HCT116 (cell line): Measurements from ENCODE around the gene RTKN2. TPM values are rescaled to one million over a fixed set of nuclear protein-coding genes. Genes with fewer than 3 reads are reported as not detected.

Experiments used
- ATAC-seq: fragments of 200-7000 bp; cut with Tn5 transposase; 2 replicates; pipeline ENCODE4 v1.9.1; 2020; ENCODE audit warnings: mild to moderate bottlenecking, moderate library complexity
- BruUV-seq: library from RNA; stranded (reverse); fragments of 400-500 nt; replicated peaks from 2 replicates; lab custom pipeline; 2021; lab: Mats Ljungman, UMichigan
- CTCF ChIA-PET: fragments of 300-600 bp; sonication (Branson Sonifier 250); formaldehyde crosslinking; loops from one replicate; lab custom pipeline; 2021; ENCODE audit warnings: antibody characterized with exemption; lab: Charles Lee
- POLR2A ChIA-PET: fragments of 300-600, 350-600 bp; sonication (Branson Sonifier 250); formaldehyde crosslinking; loops from one replicate; lab custom pipeline; 2021; ENCODE audit warnings: antibody characterized with exemption; lab: Charles Lee
- RAD21 ChIA-PET, 2 experiments: fragments of 300-600 bp; sonication (Branson Sonifier 250); formaldehyde crosslinking; loops; one replicate each; lab custom pipeline; 2023; ENCODE audit warnings: low total read pairs in 2 of 2; ENCODE audit not compliant: uncharacterized antibody in 2 of 2, unreplicated experiment in 2 of 2, low non-redundant PET in 1 of 2; lab: Charles Lee
- DNase-seq: peaks from one replicate; pipeline ENCODE4 v3.0.0-alpha.2; 2010; ENCODE audit warnings: low read depth, low spot score
- H2AFZ ChIP-seq: fragments of 200-600 bp; shearing (Covaris generic), sonication (generic); 2 replicates; pipeline ENCODE4 v1.6.1; 2017; ENCODE audit warnings: low read depth, mixed run types, mixed read lengths, antibody characterized with exemption, low read length; ENCODE audit not compliant: poor library complexity, severe bottlenecking
- H3K27ac ChIP-seq: 2 replicates; pipeline ENCODE4 v1.5.1; 2012; ENCODE audit warnings: low read depth, low read length
- H3K27me3 ChIP-seq: fragments of 200-600 bp; sonication (generic); 2 replicates; pipeline ENCODE4 v1.6.1; 2016; ENCODE audit warnings: mixed run types, low read length, mixed read lengths; ENCODE audit not compliant: insufficient read depth
- H3K36me3 ChIP-seq, 2 experiments: fragments of 200-500 bp in 1 of 2; fragments of 200-600 bp in 1 of 2; sonication (Bioruptor generic) in 1 of 2; sonication (generic) in 1 of 2; 2 replicates each; pipeline versions ENCODE4 v1.5.1 to v1.6.1; 2014 to 2016; ENCODE audit warnings: low read length in 2 of 2, inconsistent platforms in 1 of 2, mixed read lengths in 1 of 2, mixed run types in 1 of 2; ENCODE audit not compliant: insufficient read depth in 2 of 2, control insufficient read depth in 1 of 2
- H3K4me1 ChIP-seq, 2 experiments: fragments of 200-600 bp in 1 of 2; sonication (generic) in 1 of 2; 2 replicates each; pipeline versions ENCODE4 v1.5.1 to v1.6.1; 2012 to 2017; ENCODE audit warnings: low read length in 2 of 2, inconsistent platforms in 1 of 2, mild to moderate bottlenecking in 1 of 2, mixed read lengths in 1 of 2, mixed run types in 1 of 2, moderate library complexity in 1 of 2; ENCODE audit not compliant: insufficient read depth in 2 of 2, control insufficient read depth in 1 of 2
- H3K4me2 ChIP-seq: fragments of 200-600 bp; sonication (generic); 2 replicates; pipeline ENCODE4 v1.6.1; 2017; ENCODE audit warnings: mixed run types, low read length, mixed read lengths
- H3K4me3 ChIP-seq, 2 experiments: fragments of 200-600 bp in 1 of 2; sonication (generic) in 1 of 2; replicated peaks in 1 of 2; 2 replicates each; pipeline ENCODE4 v1.5.1; 2011 to 2016; ENCODE audit warnings: low read length in 2 of 2, control low read depth in 1 of 2, low read depth in 1 of 2, mild to moderate bottlenecking in 1 of 2, mixed read lengths in 1 of 2, mixed run types in 1 of 2
- H3K79me2 ChIP-seq: fragments of 200-600 bp; sonication (generic); 2 replicates; pipeline ENCODE4 v1.6.1; 2017; ENCODE audit warnings: mild to moderate bottlenecking, mixed run types, low read length, moderate library complexity, mixed read lengths; ENCODE audit not compliant: insufficient read depth
- H3K9ac ChIP-seq: fragments of 200-600 bp; sonication (generic); 2 replicates; pipeline ENCODE4 v1.6.1; 2016; ENCODE audit warnings: low read length, mixed read lengths
- H3K9me2 ChIP-seq: fragments of 200-600 bp; sonication (generic), shearing (Covaris generic); 2 replicates; pipeline ENCODE4 v1.6.1; 2017; ENCODE audit warnings: mixed run types, mild to moderate bottlenecking, moderate library complexity; ENCODE audit not compliant: insufficient read depth
- H3K9me3 ChIP-seq, 2 experiments: fragments of 200-500 bp in 1 of 2; fragments of 200-600 bp in 1 of 2; sonication (Bioruptor generic) in 1 of 2; sonication (generic) in 1 of 2; 2 replicates each; pipeline ENCODE4 v1.6.1; 2014 to 2017; ENCODE audit warnings: low read length in 2 of 2, mixed read lengths in 2 of 2, inconsistent platforms in 1 of 2, low read depth in 1 of 2, mild to moderate bottlenecking in 1 of 2, mixed run types in 1 of 2, moderate library complexity in 1 of 2; ENCODE audit not compliant: control insufficient read depth in 1 of 2, insufficient read depth in 1 of 2
- H4K20me1 ChIP-seq: fragments of 200-600 bp; sonication (generic), shearing (Covaris generic); 2 replicates; pipeline ENCODE4 v1.6.1; 2017; ENCODE audit warnings: mixed run types, mild to moderate bottlenecking, moderate library complexity; ENCODE audit not compliant: insufficient read depth
- CBX3 ChIP-seq: IDR thresholded peaks from 2 replicates; pipeline ENCODE4 v1.6.1; 2012; ENCODE audit warnings: low read depth
- CEBPB ChIP-seq: IDR thresholded peaks from 2 replicates; pipeline ENCODE4 v1.6.1; 2012; ENCODE audit warnings: low read depth
- EGR1 ChIP-seq: IDR thresholded peaks from 2 replicates; pipeline ENCODE4 v1.6.1; 2012; ENCODE audit warnings: low read depth
- EZH2 ChIP-seq: fragments of 200-600 bp; sonication (generic); IDR thresholded peaks from 2 replicates; pipeline ENCODE4 v1.6.1; 2017; ENCODE audit warnings: antibody characterized with exemption, mixed run types
- EZH2phosphoT487 ChIP-seq: fragments of 200-600 bp; IDR thresholded peaks from 2 replicates; pipeline ENCODE4 v1.6.1; 2018; ENCODE audit warnings: antibody characterized with exemption, borderline replicate concordance
- FOSL1 ChIP-seq: IDR thresholded peaks from 2 replicates; pipeline ENCODE4 v1.6.1; 2012; ENCODE audit warnings: low read depth
- JUND ChIP-seq: IDR thresholded peaks from 2 replicates; pipeline ENCODE4 v1.6.1; 2012
- RAD21 ChIP-seq: IDR thresholded peaks from 2 replicates; pipeline ENCODE4 v1.6.1; 2012; ENCODE audit warnings: low read depth, mild to moderate bottlenecking
- SIN3A ChIP-seq: IDR thresholded peaks from 2 replicates; pipeline ENCODE4 v1.6.1; 2012; ENCODE audit warnings: low read depth
- SRF ChIP-seq: IDR thresholded peaks from 2 replicates; pipeline ENCODE4 v1.6.1; 2012; ENCODE audit warnings: low read depth
- TCF7L2 ChIP-seq: IDR thresholded peaks from 2 replicates; pipeline ENCODE4 v1.7.0; 2011; ENCODE audit warnings: borderline replicate concordance, inconsistent platforms; ENCODE audit not compliant: insufficient read depth, insufficient read length; ENCODE audit errors: extremely low read depth
- YY1 ChIP-seq: IDR thresholded peaks from 2 replicates; pipeline ENCODE4 v1.6.1; 2011; ENCODE audit warnings: low read length, low read depth, moderate library complexity, mild to moderate bottlenecking; ENCODE audit not compliant: insufficient replicate concordance; ENCODE audit errors: extremely low read depth
- ZFX ChIP-seq: fragments of 450-650 bp; IDR thresholded peaks from 2 replicates; pipeline ENCODE4 v1.6.1; 2017
- ZNF274 ChIP-seq: fragments of 200-500 bp; sonication (Bioruptor generic); IDR thresholded peaks from 2 replicates; pipeline ENCODE4 v1.6.1; 2014; ENCODE audit warnings: mild to moderate bottlenecking, low read depth, low read length, inconsistent platforms
- intact Hi-C: fragments of 100-400 bp; cut with micrococcal nuclease; formaldehyde crosslinking; loops from 2 replicates; pipeline ENCODE4 v1.10.0; 2022
- total RNA-seq: library from RNA; stranded (reverse); gene quantifications from one replicate; pipeline ENCODE4 v1.2.1, GENCODE V29; 2021; ENCODE audit not compliant: unreplicated experiment
- TF ChIP-seq, protein P1 (sequence below), 3 experiments: fragments of 200-600 bp in 1 of 3; sonication (generic) in 1 of 3; IDR thresholded peaks in 2 of 3; conservative IDR thresholded peaks in 1 of 3; 2 replicates each; pipeline ENCODE4 v1.5.1; 2012 to 2017; ENCODE audit warnings: low read depth in 2 of 3, low read length in 2 of 3, antibody characterized with exemption in 1 of 3, borderline replicate concordance in 1 of 3, control low read depth in 1 of 3, mild to moderate bottlenecking in 1 of 3, mixed read lengths in 1 of 3, mixed run types in 1 of 3, moderate library complexity in 1 of 3; ENCODE audit not compliant: insufficient read depth in 1 of 3
- TF ChIP-seq, protein P2 (sequence below): IDR thresholded peaks from 2 replicates; pipeline ENCODE4 v1.6.1; 2012; ENCODE audit warnings: low read depth
- TF ChIP-seq, protein P3 (sequence below): IDR thresholded peaks from 2 replicates; pipeline ENCODE4 v1.6.1; 2012
- TF ChIP-seq, protein P4 (sequence below): IDR thresholded peaks from 2 replicates; pipeline ENCODE4 v1.6.1; 2012
- TF ChIP-seq, protein P5 (sequence below): IDR thresholded peaks from 2 replicates; pipeline ENCODE4 v1.6.1; 2011; ENCODE audit warnings: mild to moderate bottlenecking, low read length, moderate library complexity; ENCODE audit not compliant: insufficient replicate concordance; ENCODE audit errors: extremely low read depth

The RTKN2 gene
- total RNA-seq, 1 experiment from 2014 or later = 7.9 TPM

DNA sequence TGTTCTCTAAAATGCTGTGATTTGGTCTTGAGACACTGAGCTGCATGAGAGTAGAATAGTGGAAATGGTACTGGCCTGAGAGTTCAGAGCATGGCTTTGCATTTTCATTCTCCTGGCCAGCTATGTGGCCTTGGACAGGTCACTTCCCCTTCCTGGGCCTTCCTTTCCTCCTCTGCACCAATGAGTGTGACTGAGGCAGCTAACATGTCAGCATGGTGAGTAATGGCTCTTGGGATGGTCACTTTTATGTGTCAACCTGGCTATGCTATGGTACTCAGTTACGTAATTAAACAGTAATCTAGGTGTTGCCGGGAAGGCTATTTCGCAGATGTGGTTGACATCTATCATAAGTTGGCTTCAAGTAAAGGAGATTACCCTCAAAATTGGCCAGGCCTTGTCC lies 109.3 kb downstream of the RTKN2 start (continued):
- TF ChIP-seq, protein P1, sequence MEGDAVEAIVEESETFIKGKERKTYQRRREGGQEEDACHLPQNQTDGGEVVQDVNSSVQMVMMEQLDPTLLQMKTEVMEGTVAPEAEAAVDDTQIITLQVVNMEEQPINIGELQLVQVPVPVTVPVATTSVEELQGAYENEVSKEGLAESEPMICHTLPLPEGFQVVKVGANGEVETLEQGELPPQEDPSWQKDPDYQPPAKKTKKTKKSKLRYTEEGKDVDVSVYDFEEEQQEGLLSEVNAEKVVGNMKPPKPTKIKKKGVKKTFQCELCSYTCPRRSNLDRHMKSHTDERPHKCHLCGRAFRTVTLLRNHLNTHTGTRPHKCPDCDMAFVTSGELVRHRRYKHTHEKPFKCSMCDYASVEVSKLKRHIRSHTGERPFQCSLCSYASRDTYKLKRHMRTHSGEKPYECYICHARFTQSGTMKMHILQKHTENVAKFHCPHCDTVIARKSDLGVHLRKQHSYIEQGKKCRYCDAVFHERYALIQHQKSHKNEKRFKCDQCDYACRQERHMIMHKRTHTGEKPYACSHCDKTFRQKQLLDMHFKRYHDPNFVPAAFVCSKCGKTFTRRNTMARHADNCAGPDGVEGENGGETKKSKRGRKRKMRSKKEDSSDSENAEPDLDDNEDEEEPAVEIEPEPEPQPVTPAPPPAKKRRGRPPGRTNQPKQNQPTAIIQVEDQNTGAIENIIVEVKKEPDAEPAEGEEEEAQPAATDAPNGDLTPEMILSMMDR (IDR thresholded peaks at IDR 0.05 in 2 of 3, conservative IDR thresholded peaks at IDR 0.05 in 1 of 3; ENCODE audit: borderline replicate concordance in 1 of 3, insufficient read depth in 1 of 3, low read depth in 2 of 3, low read length in 2 of 3) = no peak
- TF ChIP-seq JUND (no peak), ZNF274 (no peak), CEBPB (no peak)

DNA sequence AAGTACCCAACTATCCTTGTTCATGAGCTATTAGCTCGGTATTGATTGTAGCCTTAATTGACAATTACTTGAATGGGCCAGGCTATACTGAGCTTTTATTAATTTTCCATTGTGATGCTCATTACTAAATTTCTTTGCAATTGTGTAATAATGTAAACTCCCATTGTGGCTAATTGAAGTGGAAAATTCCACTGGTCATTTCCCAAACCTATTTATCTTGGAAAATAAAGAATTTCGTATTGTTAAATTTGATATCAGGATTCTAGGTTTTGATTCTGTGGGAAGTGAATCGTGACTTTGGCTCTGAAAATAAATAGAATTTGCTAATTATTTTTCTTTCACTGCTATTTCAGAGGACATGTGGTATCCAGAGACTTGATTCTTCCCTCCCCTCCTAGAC lies 111.0 kb downstream of the RTKN2 start:
- DNase-seq (no peak), ATAC-seq (no peak)
- no peaks in the 10 kb centered on the region for H3K9me2 ChIP-seq
- H3K9ac ChIP-seq = no peak overlapping the region
- H3K4me3 ChIP-seq = no peak overlapping the region
- no peaks in the 10 kb centered on the region for H3K27me3 ChIP-seq
- no peaks in the 10 kb centered on the region for H3K4me1 ChIP-seq
- no peak overlapping the region for H3K4me2 ChIP-seq
- POLR2A ChIA-PET = no interaction called here
- H3K36me3 ChIP-seq = no peaks in the 10 kb centered on the region
- no peak overlapping the region for H3K27ac ChIP-seq
- intact Hi-C loops = no loop called here
- CTCF ChIA-PET = no interaction called here
- RAD21 ChIA-PET = interaction anchor here in 1 of 2 experiments (0.7 kb wide), 1 partner anchor 257 kb away, joined by 3 read pairs; no protein-coding TSS in a partner anchor
- BruUV-seq = no TSS peak
- no peaks in the 10 kb centered on the region for H4K20me1 ChIP-seq
- H3K9me3 ChIP-seq = no peaks in the 10 kb centered on the region
- no peaks in the 10 kb centered on the region for H3K79me2 ChIP-seq
- H2AFZ ChIP-seq = no peak overlapping the region
- TF ChIP-seq SIN3A (no peak), EGR1 (no peak), CBX3 (no peak), ZFX (no peak), FOSL1 (no peak), YY1 (no peak), TCF7L2 (no peak), RAD21 (no peak), EZH2phosphoT487 (no peak), CEBPB (no peak), SRF (no peak), EZH2 (no peak), ZNF274 (no peak), JUND (no peak)
- TF ChIP-seq, protein P2, sequence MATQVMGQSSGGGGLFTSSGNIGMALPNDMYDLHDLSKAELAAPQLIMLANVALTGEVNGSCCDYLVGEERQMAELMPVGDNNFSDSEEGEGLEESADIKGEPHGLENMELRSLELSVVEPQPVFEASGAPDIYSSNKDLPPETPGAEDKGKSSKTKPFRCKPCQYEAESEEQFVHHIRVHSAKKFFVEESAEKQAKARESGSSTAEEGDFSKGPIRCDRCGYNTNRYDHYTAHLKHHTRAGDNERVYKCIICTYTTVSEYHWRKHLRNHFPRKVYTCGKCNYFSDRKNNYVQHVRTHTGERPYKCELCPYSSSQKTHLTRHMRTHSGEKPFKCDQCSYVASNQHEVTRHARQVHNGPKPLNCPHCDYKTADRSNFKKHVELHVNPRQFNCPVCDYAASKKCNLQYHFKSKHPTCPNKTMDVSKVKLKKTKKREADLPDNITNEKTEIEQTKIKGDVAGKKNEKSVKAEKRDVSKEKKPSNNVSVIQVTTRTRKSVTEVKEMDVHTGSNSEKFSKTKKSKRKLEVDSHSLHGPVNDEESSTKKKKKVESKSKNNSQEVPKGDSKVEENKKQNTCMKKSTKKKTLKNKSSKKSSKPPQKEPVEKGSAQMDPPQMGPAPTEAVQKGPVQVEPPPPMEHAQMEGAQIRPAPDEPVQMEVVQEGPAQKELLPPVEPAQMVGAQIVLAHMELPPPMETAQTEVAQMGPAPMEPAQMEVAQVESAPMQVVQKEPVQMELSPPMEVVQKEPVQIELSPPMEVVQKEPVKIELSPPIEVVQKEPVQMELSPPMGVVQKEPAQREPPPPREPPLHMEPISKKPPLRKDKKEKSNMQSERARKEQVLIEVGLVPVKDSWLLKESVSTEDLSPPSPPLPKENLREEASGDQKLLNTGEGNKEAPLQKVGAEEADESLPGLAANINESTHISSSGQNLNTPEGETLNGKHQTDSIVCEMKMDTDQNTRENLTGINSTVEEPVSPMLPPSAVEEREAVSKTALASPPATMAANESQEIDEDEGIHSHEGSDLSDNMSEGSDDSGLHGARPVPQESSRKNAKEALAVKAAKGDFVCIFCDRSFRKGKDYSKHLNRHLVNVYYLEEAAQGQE = no peak
- TF ChIP-seq, protein P3, sequence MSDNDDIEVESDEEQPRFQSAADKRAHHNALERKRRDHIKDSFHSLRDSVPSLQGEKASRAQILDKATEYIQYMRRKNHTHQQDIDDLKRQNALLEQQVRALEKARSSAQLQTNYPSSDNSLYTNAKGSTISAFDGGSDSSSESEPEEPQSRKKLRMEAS = no peak
- TF ChIP-seq, protein P4, sequence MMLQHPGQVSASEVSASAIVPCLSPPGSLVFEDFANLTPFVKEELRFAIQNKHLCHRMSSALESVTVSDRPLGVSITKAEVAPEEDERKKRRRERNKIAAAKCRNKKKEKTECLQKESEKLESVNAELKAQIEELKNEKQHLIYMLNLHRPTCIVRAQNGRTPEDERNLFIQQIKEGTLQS = no peak
- TF ChIP-seq, protein P5, sequence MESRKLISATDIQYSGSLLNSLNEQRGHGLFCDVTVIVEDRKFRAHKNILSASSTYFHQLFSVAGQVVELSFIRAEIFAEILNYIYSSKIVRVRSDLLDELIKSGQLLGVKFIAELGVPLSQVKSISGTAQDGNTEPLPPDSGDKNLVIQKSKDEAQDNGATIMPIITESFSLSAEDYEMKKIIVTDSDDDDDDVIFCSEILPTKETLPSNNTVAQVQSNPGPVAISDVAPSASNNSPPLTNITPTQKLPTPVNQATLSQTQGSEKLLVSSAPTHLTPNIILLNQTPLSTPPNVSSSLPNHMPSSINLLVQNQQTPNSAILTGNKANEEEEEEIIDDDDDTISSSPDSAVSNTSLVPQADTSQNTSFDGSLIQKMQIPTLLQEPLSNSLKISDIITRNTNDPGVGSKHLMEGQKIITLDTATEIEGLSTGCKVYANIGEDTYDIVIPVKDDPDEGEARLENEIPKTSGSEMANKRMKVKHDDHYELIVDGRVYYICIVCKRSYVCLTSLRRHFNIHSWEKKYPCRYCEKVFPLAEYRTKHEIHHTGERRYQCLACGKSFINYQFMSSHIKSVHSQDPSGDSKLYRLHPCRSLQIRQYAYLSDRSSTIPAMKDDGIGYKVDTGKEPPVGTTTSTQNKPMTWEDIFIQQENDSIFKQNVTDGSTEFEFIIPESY = no peak
